ENCODE measurements around the gene TPPP3. TPM values are rescaled to one million over a fixed set of nuclear protein-coding genes. Genes with fewer than 3 reads are reported as not detected.

The TPPP3 gene
- total RNA-seq, 1 donor from 2014 or later, result 0.20 TPM

- no peak for DNase-seq (ENCODE audit: low read depth, low spot score)
Measured at GRCh38 chr16:67405336-67405735, 12.0 kb upstream of the TPPP3 start.

DNA sequence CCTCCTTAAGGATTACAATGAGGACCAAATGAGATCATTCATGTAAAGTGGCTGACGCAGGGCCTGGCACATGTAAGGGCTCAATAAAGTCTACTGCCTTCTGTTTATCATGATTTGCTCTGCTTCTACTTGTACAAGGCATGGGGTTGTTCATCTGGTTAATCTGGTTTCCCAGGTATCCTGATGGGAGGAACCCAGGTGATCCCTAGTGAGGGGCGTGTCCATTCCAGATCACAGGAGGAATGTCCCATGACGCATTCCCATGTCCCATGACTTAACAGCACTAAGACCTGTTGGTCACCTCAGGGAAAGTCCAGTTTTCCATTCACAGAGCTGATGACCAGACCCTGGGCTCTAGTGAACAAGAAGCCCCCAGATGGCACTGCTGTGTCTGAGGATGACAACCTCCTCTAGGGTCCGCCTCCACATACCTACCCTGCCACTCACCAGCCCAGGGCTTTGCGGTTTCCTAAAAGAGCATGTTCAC lies 11.5 kb upstream of the TPPP3 start:
- no peak for DNase-seq (ENCODE audit: low read depth, low spot score)

- DNase-seq (ENCODE audit: low read depth, low spot score), result no peak
Measured at GRCh38 chr16:67403976-67404555, 10.8 kb upstream of the TPPP3 start.

DNA sequence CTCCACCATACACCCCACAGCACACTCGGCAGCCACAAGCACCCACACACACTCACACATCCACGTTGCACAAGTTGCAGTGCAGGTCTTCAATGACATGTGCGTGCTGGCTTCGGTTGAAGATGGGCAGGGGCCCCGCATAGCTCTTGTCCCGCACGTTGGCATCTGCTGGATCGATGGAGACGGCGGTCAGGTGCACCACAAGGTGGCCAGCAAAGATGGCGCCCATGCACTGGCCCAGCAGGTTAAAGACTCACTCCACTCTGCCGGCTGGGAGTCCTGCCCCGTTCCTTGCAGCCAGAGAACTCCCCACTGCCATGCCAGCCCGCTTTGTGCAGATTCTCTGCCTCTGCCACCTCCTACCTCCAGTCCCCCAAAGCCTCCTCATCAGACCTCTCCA lies 7.6 kb upstream of the TPPP3 start:
- DNase-seq (ENCODE audit: low read depth, low spot score), result no peak

DNA sequence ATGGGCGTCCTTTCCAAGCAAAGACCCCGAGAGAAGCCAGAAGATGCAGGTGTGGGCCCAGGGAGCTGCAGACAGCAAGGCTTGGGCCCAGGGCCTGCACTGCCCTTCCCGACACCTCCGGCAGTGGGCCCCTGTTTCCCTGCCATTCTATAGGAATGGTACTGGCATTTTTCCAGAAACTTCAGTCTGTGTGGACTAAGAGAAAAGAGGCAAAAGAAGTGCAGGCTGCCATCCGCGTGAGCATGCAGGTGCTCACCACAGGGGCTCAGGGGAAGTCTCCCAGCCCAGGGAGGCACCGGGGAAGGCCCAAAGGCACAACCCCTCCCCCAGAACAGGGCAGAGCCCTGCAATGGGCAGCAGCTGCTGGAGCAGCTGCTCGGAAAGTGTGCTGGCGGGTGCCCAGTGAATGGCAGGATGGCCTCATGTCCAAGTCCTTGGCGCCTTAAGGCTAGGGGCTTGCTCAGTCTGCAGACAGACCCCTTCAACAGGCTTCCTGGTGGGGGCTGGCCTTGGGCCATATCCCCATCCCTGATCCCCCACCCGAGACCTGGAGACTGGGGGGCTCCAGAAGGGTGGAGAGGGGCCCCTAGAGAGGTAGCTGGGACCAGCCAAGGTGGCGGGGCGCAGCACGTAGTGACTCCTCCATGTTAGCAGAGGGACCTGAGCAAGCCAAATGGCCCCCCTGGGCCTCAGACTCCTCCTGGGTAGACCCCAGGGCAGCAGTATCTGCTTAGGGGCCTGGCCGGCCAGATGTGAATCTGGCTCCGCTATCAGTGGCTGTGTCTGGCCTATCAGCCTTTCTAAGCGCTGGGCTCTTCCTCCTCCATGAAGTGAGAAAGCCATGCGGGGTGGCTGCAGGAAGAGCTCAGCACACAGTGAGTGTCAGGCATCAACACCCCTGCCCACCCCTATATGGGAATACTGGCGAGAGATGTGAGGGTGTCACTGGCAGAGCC lies 6.7 kb upstream of the TPPP3 start:
- DNase-seq (ENCODE audit: low read depth, low spot score), result no peak

- no peak for DNase-seq (ENCODE audit: low read depth, low spot score)
Measured at GRCh38 chr16:67399218-67399733, 6.0 kb upstream of the TPPP3 start.

DNA sequence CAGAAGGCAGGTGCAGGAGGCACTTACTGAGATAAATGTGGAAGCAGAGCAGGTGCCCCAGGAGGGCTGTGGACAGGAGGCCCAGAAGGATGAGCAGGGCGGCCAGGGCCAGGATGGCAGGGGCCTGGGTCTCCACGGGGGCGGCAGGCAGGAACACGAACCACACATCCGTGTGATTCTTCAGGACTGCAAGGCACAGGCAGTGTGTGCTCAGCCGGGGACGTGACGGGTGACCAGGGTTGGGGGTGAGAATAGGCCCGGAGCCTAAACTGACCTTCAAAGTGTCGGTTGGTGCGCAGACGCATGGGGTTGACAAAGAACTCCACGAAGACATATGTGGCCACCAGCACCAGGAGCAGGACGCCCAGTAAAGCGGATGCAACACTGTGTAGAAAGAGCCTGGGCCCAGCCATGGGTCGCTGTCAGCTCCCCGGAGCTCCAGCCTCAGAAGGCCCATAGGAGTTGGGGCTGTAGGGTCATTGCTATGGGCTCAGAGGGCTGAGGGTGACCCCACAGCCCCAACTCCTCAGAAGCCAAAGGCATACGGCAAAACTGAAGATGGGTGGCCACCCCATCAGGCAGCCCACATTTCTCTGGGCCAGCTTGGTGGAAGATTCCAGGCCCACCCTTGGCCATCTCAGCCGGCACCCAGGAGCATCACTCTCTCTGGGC lies 5.4 kb upstream of the TPPP3 start:
- no peak for DNase-seq (ENCODE audit: low read depth, low spot score)

GRCh38 chr16:67397812-67398545 lies 4.7 kb upstream of the TPPP3 start:
- no peak for DNase-seq (ENCODE audit: low read depth, low spot score)

GRCh38 chr16:67397036-67397801 lies 3.9 kb upstream of the TPPP3 start:
- DNase-seq (ENCODE audit: low read depth, low spot score), result no peak

- DNase-seq (ENCODE audit: low read depth, low spot score), result no peak
Measured at GRCh38 chr16:67396159-67397035, 3.1 kb upstream of the TPPP3 start.

DNA sequence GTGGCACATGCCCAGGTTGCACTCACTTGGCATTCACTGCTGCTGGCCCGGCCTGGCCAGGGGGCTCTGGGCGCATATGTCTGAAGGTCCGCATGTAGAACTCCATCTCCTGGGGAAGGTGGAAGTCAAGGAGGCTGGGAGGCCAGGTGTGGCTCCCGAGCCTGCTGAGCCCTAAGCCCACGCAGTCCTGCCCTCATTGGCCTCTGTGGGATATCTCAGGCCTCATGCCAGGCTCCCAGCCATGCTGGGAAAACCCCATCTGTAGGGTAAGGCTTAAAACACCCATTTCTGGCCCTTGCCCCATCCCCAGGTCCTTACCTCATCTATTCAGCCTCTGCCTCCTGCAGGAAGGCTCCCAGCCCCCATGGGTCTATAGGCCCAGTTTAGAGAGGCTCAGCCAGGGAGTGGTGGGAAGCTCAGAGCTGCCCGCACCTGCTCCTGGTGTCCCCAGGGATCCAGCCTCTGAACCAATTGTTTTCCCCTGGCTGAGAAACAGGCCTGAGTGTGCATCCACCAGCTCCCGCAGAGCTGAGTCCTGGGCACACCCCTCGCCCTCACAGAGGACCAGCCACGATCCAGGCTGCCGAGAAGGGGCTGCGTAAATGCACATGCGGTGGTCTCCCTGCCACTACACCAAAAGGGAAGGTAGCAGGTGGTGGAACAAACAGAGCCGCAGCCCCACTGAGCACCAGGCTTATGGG lies 2.3 kb upstream of the TPPP3 start:
- DNase-seq (ENCODE audit: low read depth, low spot score), result no peak

GRCh38 chr16:67395105-67395457 lies 1.8 kb upstream of the TPPP3 start:
- no peak for DNase-seq (ENCODE audit: low read depth, low spot score)

- no peak for DNase-seq (ENCODE audit: low read depth, low spot score)
Measured at GRCh38 chr16:67394155-67395104, 1.1 kb upstream of the TPPP3 start.

- DNase-seq (ENCODE audit: low read depth, low spot score), result no peak
Measured at GRCh38 chr16:67393788-67394154, 473 bp upstream of the TPPP3 start.

- DNase-seq (ENCODE audit: low read depth, low spot score), result no peak
Measured at GRCh38 chr16:67392301-67393059, 818 bp downstream of the TPPP3 start.

DNA sequence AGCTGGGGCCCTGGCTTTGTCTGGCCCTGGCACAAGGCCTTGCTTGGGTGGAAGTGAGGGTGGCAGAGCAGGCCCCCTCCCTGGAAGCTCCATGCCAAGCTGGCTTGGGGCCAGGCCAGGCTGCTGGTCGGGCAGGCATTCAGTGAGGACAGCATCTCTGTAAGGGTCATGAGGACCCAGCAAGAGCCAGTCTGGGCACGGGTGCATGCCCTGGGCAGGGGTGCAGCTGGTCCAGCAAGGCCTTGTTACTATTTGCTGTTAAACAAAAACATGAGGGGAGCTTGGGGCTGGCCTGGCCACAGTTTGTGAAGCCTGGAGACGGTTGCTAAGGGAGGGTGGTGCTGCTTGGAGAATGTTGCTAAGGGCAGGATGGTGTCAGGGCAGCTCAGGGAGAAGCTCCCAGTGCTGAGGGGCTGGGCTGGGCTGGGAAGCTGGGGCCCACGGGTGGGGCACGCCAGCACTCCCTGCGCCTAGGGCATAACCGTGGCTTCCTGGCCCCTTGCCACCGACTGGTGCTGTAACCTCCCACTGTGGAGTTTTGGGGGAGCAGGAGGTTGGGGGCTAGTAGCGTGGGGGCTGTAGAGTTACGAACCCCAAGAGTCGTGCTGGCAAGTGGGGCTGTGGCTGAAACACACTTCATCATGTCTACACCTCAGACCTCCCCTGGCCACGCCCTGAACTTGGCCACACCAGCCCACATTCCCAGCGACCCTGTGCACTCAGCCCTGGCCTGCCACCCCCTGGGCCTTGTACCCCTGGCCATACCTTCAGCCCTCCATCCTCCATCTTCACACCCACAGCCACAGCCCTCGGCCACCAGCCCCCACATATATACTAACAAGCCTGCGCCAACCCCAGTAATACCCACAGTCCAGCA lies 1.6 kb downstream of the TPPP3 start:
- DNase-seq (ENCODE audit: low read depth, low spot score), result no peak

All from pulmonary artery endothelial cell (primary cell).